Lower lobe of right lung (tissue), 2 donors: ENCODE measurements around the gene NHERF1. TPM values are rescaled to one million over a fixed set of nuclear protein-coding genes. Genes with fewer than 3 reads are reported as not detected.

Experiments used
- ATAC-seq, 2 donors: fragments of 200-7000 bp; cut with Tn5 transposase; one replicate each; pipeline ENCODE4 v1.9.1; 2020 to 2022; ENCODE audit warnings: mild to moderate bottlenecking in 2 of 2, moderate library complexity in 2 of 2
- DNase-seq: peaks from one replicate; pipeline ENCODE4 v3.0.0-alpha.2; 2020
- H3K27ac ChIP-seq: fragments of 200-600 bp; one replicate; pipeline ENCODE4 v1.8.0; 2022
- H3K27me3 ChIP-seq: fragments of 200-600 bp; one replicate; pipeline ENCODE4 v1.8.0; 2022; ENCODE audit warnings: low read depth
- H3K36me3 ChIP-seq: fragments of 200-600 bp; one replicate; pipeline ENCODE4 v1.8.0; 2022; ENCODE audit warnings: mild to moderate bottlenecking
- H3K4me1 ChIP-seq: fragments of 200-600 bp; one replicate; pipeline ENCODE4 v1.8.0; 2022
- H3K4me3 ChIP-seq: fragments of 200-600 bp; one replicate; pipeline ENCODE4 v1.8.0; 2022; ENCODE audit warnings: mild to moderate bottlenecking
- H3K9me3 ChIP-seq: fragments of 200-600 bp; one replicate; pipeline ENCODE4 v1.8.0; 2022
- intact Hi-C: fragments of 100-400 bp; cut with DNase I; formaldehyde crosslinking; loops from one replicate; pipeline ENCODE4 v1.11.0; 2022
- total RNA-seq: library from RNA; stranded (reverse); fragmentation: NEBNext Ultra II Directional; extraction: Animal tissue kit (Norgen Biotek cat#: 25700); gene quantifications from one replicate; pipeline ENCODE4 v1.2.1, GENCODE V29; 2021
- TF ChIP-seq, protein P1 (sequence below): fragments of 200-600 bp; IDR thresholded peaks from one replicate; pipeline ENCODE4 v1.8.0; 2022; ENCODE audit warnings: antibody characterized with exemption, mild to moderate bottlenecking
- donor health status: DM: no; HTN: yes; CAD: no; lungs with severe emphysema.

NHERF1 gene
- total RNA-seq, 1 donor from 2014 or later, result 35.7 TPM

DNA sequence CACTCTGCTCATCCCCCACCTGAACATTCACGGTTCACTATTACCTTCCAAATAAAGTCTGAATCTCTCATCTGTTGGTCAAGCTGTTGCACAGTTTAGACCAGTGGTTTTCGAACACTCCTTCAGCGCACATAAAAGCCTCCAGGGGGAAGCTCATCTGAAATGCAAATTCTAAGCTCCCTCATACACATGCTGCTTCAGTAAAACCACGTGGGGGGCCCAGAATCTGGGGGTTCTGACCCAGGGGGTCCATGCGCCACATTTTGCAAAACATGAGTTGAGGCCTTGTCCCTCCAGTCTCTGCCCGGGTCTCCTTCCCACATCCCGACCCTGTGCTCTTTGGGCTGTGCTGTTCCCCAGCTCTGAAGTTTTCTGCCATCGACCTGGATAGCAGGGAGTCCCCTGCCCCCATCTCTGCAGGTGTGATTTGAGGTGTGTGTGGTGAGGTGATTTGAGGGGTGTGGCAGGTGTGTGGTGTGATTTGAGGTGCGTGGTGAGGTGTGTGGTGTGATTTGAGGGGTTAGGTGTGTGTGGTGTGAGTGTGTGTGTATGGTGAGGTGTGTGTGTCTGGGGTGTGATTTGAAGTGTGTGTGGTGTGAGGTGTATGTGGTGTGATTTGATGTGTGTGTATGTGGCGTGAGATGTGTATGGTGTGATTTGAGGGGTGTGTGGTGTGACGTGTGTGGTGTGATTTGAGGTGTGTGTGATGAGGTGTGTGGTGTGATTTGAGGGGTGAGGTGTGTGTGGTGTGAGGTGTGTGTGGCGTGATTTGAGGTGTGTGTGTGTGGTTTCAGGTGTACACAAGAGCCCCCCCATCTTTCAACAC lies 16.2 kb upstream of the NHERF1 start:
- H3K27ac ChIP-seq, result no peak overlapping the region
- no peak for DNase-seq
- no peaks in the 10 kb centered on the region for H3K36me3 ChIP-seq
- TF ChIP-seq, protein P1, sequence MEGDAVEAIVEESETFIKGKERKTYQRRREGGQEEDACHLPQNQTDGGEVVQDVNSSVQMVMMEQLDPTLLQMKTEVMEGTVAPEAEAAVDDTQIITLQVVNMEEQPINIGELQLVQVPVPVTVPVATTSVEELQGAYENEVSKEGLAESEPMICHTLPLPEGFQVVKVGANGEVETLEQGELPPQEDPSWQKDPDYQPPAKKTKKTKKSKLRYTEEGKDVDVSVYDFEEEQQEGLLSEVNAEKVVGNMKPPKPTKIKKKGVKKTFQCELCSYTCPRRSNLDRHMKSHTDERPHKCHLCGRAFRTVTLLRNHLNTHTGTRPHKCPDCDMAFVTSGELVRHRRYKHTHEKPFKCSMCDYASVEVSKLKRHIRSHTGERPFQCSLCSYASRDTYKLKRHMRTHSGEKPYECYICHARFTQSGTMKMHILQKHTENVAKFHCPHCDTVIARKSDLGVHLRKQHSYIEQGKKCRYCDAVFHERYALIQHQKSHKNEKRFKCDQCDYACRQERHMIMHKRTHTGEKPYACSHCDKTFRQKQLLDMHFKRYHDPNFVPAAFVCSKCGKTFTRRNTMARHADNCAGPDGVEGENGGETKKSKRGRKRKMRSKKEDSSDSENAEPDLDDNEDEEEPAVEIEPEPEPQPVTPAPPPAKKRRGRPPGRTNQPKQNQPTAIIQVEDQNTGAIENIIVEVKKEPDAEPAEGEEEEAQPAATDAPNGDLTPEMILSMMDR, result no peak
- H3K9me3 ChIP-seq, result no peaks in the 10 kb centered on the region
- intact Hi-C loops, result no loop called here
- peaks cover 1% of the 10 kb centered on the region for H3K27me3 ChIP-seq
- H3K4me1 ChIP-seq, result peaks cover 28% of the 10 kb centered on the region
- H3K4me3 ChIP-seq, result no peak overlapping the region
- ATAC-seq, result no peak

DNA sequence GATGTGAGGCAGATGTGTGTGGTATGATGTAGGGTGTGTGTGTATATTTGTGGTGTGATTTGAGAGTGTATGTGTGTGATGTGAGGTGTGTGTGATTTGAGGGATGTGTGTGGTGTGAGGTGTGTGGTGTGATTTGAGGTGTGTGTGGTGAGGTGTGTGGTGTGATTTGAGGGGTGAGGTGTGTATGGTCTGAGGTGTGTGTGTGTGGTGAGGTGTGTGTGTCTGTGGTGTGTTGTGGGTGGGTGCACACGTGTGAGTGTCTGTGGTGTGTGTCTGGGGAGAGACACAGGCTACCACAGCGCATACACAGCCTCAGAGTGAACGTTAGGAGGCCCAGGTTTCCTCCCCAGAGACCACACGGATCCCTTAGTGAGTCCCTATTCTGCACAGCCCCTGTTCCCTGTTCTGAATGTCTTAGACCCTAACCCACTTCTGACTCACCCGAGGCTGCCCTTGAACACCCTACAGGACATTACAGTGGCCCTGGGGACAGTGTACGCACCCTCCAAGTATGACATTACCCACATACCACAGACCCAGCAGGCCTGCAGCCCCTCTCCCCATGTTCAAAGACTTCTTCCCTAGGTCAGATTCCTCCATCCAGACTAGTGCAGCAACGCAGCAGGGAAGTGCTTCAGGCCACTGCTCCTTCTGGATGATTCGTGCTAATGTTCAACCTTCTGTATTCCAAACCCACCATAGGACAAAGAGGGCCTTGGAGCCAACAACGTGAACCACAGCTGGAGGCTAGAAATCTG lies 14.9 kb upstream of the NHERF1 start:
- TF ChIP-seq, protein P1, result no peak
- no peaks in the 10 kb centered on the region for H3K36me3 ChIP-seq
- no peaks in the 10 kb centered on the region for H3K9me3 ChIP-seq
- intact Hi-C loops, result no loop called here
- peaks cover 41% of the 10 kb centered on the region for H3K4me1 ChIP-seq
- ATAC-seq (no peak), DNase-seq (no peak)
- H3K27ac ChIP-seq, result no peak overlapping the region
- H3K4me3 ChIP-seq, result no peak overlapping the region
- peaks cover 14% of the 10 kb centered on the region for H3K27me3 ChIP-seq

DNA sequence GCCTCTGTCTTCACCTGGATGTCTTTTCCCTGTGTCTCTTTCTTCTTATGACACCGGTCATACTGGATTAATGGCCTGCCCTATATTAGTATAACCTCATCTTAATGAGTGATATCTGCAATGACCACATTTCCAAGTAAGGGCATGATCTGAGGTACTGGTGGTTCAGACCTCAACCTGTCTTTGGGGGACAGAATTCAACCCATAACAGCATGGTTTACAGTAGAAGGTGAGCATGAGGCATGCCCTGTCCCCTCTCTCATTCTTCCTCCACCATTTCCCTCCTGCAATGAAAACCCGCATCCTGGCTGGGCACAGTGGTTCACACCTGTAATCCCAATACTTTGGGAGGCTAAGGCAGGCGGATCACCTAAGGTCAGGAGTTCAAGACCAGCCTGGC lies 14.2 kb upstream of the NHERF1 start:
- H3K27me3 ChIP-seq, result peaks cover 16% of the 10 kb centered on the region

DNA sequence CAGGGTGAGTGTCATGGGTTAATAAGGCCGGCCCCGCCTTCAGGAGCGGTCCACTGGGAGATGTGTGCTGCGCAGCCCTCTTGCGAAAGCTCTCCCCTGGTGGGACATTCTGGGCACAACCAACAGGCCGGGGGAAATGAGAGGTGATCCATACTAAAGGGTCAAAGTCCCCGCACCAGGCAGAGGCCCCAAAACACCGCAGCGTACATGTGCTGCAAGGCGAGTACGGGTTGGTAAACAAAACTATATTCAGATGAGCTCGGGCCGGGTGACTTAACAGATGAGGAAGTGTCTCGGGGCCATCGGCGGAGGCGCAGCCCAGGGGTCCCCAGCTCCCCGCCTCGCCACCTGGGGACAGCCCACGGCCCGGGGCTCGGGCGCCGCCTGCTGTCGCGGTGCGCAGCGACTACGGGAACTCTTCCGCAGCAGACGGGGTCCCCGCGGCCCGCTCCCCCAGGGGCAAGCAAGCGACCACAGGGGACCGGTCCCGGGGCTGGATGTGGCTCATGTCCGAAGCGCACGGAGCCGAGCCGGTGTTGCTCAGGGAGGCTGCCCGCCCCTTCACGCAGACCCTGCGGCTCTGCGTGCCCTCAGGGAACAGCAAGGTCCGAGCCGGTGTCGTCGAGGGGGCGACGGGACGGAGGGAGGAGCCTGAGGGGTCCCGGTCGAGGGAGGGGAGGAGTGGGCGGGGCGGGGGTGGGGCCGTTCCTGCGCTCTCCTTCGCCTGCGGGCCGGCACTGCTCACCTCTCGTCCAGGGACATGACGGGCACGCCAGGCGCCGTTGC lies 11.7 kb upstream of the NHERF1 start, which contains the start of gene RAB37:
TSS of gene RAB37 (plus strand) at position 744 of the 786 bp plus-strand sequence. CDS start at position 761, 17 bp downstream.
- peak within 1 kb of the TSS; percentile 55 for H3K4me3 ChIP-seq

More for the DNA sequence above, 14.2 kb upstream of the NHERF1 start:
- DNase-seq, result no peak
- no peak overlapping the region for H3K27ac ChIP-seq
- no peak for ATAC-seq
- no peaks in the 10 kb centered on the region for H3K36me3 ChIP-seq
- TF ChIP-seq, protein P1, result no peak
- peaks cover 46% of the 10 kb centered on the region for H3K4me1 ChIP-seq
- intact Hi-C loops, result no loop called here
- no peaks in the 10 kb centered on the region for H3K9me3 ChIP-seq
- no peak overlapping the region for H3K4me3 ChIP-seq

More for the DNA sequence above, 11.7 kb upstream of the NHERF1 start, which contains the start of gene RAB37:
- DNase-seq, result peak; percentile 75
- peaks cover 31% of the 10 kb centered on the region for H3K27me3 ChIP-seq
- peak; percentile 65 to 71 for ATAC-seq
- H3K4me1 ChIP-seq, result peaks cover 35% of the 10 kb centered on the region
- H3K27ac ChIP-seq, result peak within 1 kb of the TSS; percentile 69
- intact Hi-C loops, result no loop called here
- H3K9me3 ChIP-seq, result no peaks in the 10 kb centered on the region
- TF ChIP-seq, protein P1, result peak; percentile 61
- no peaks in the 10 kb centered on the region for H3K36me3 ChIP-seq
